ENCODE measurements around the gene GAREM1. TPM values are rescaled to one million over a fixed set of nuclear protein-coding genes. Genes with fewer than 3 reads are reported as not detected.

GAREM1 gene
- total RNA-seq, 1 donor from 2014 or later = 1.7 TPM

GRCh38 chr18:32328974-32329373 lies 141.7 kb downstream of the GAREM1 start:
- Mint-ChIP-seq H3K4me3 (ENCODE audit: unreplicated experiment) (no peak overlapping the region), H3K27ac (ENCODE audit: unreplicated experiment) (no peak overlapping the region)
- TF ChIP-seq CTCF (IDR thresholded peaks at IDR 0.05) = no peak

GRCh38 chr18:32328379-32328778 lies 142.3 kb downstream of the GAREM1 start:
- no peaks in the 10 kb centered on the region for H3K36me3 Mint-ChIP-seq (ENCODE audit: unreplicated experiment)
- TF ChIP-seq CTCF (IDR thresholded peaks at IDR 0.05) = no peak
- H3K4me3 Mint-ChIP-seq (ENCODE audit: unreplicated experiment) = no peak overlapping the region
- H3K4me1 Mint-ChIP-seq (ENCODE audit: unreplicated experiment) = peaks cover 6% of the 10 kb centered on the region
- H3K27ac Mint-ChIP-seq (ENCODE audit: unreplicated experiment) = no peak overlapping the region
- no peak for DNase-seq (ENCODE audit: extremely low spot score, unreplicated experiment)
- no peaks in the 10 kb centered on the region for H3K27me3 Mint-ChIP-seq (ENCODE audit: unreplicated experiment)
- H3K9me3 Mint-ChIP-seq (ENCODE audit: unreplicated experiment) = no peaks in the 10 kb centered on the region

More at GRCh38 chr18:32328974-32329373, 141.7 kb downstream of the GAREM1 start:
- no peak for DNase-seq (ENCODE audit: extremely low spot score, unreplicated experiment)
- H3K4me1 Mint-ChIP-seq (ENCODE audit: unreplicated experiment) = peaks cover 6% of the 10 kb centered on the region
- H3K9me3 Mint-ChIP-seq (ENCODE audit: unreplicated experiment) = no peaks in the 10 kb centered on the region
- H3K27me3 Mint-ChIP-seq (ENCODE audit: unreplicated experiment) = no peaks in the 10 kb centered on the region
- no peaks in the 10 kb centered on the region for H3K36me3 Mint-ChIP-seq (ENCODE audit: unreplicated experiment)

- no peak overlapping the region for H3K27ac Mint-ChIP-seq (ENCODE audit: unreplicated experiment)
- TF ChIP-seq CTCF (IDR thresholded peaks at IDR 0.05) = no peak
- no peaks in the 10 kb centered on the region for H3K9me3 Mint-ChIP-seq (ENCODE audit: unreplicated experiment)
- H3K27me3 Mint-ChIP-seq (ENCODE audit: unreplicated experiment) = no peaks in the 10 kb centered on the region
- H3K36me3 Mint-ChIP-seq (ENCODE audit: unreplicated experiment) = no peaks in the 10 kb centered on the region
- peaks cover 6% of the 10 kb centered on the region for H3K4me1 Mint-ChIP-seq (ENCODE audit: unreplicated experiment)
- H3K4me3 Mint-ChIP-seq (ENCODE audit: unreplicated experiment) = no peak overlapping the region
- no peak for DNase-seq (ENCODE audit: extremely low spot score, unreplicated experiment)
Observed at GRCh38 chr18:32326450-32327308, 144.0 kb downstream of the GAREM1 start.

- Mint-ChIP-seq H3K9me3 (ENCODE audit: unreplicated experiment) (no peaks in the 10 kb centered on the region), H3K27ac (ENCODE audit: unreplicated experiment) (no peak overlapping the region), H3K4me1 (ENCODE audit: unreplicated experiment) (peaks cover 6% of the 10 kb centered on the region), H3K36me3 (ENCODE audit: unreplicated experiment) (no peaks in the 10 kb centered on the region), H3K27me3 (ENCODE audit: unreplicated experiment) (no peaks in the 10 kb centered on the region), H3K4me3 (ENCODE audit: unreplicated experiment) (no peak overlapping the region)
- no peak for DNase-seq (ENCODE audit: extremely low spot score, unreplicated experiment)
- no peak for TF ChIP-seq CTCF (IDR thresholded peaks at IDR 0.05)
Observed at GRCh38 chr18:32324181-32324580, 146.5 kb downstream of the GAREM1 start.

- H3K27ac Mint-ChIP-seq (ENCODE audit: unreplicated experiment) = no peak overlapping the region
Observed at GRCh38 chr18:32321826-32322225, 148.9 kb downstream of the GAREM1 start.

More at GRCh38 chr18:32321826-32322225, 148.9 kb downstream of the GAREM1 start:
- H3K27me3 Mint-ChIP-seq (ENCODE audit: unreplicated experiment) = no peaks in the 10 kb centered on the region
- H3K4me1 Mint-ChIP-seq (ENCODE audit: unreplicated experiment) = peaks cover 16% of the 10 kb centered on the region
- TF ChIP-seq CTCF (IDR thresholded peaks at IDR 0.05) = no peak
- no peak for DNase-seq (ENCODE audit: extremely low spot score, unreplicated experiment)
- no peaks in the 10 kb centered on the region for H3K9me3 Mint-ChIP-seq (ENCODE audit: unreplicated experiment)
- H3K4me3 Mint-ChIP-seq (ENCODE audit: unreplicated experiment) = no peak overlapping the region
- no peaks in the 10 kb centered on the region for H3K36me3 Mint-ChIP-seq (ENCODE audit: unreplicated experiment)
